Measurements from ENCODE around the gene ATP7A.
"Not testable (repeated sequence)": the region's sequence is repeated elsewhere in the genome, so short reads cannot be mapped to it uniquely, and the experiment has no call there.

The ATP7A gene

GRCh38 chrX:78037881-78038280, 127.4 kb downstream of the ATP7A start:
- DNase-seq (ENCODE audit: low read depth) = no peak

GRCh38 chrX:78042601-78043000, 132.1 kb downstream of the ATP7A start:
- DNase-seq (ENCODE audit: low read depth) = no peak

GRCh38 chrX:78046362-78046761, 135.9 kb downstream of the ATP7A start:
- no peak for DNase-seq (ENCODE audit: low read depth)

- DNase-seq (ENCODE audit: low read depth) = no peak
Measured at GRCh38 chrX:78048052-78048451, 137.6 kb downstream of the ATP7A start.

- no peak for DNase-seq (ENCODE audit: low read depth)
Measured at GRCh38 chrX:78063687-78064086, 153.2 kb downstream of the ATP7A start.

- no peak for DNase-seq (ENCODE audit: low read depth)
Measured at GRCh38 chrX:78064152-78064551, 153.7 kb downstream of the ATP7A start.

GRCh38 chrX:78064698-78065601, 154.5 kb downstream of the ATP7A start:
- not testable (repeated sequence) for DNase-seq (ENCODE audit: low read depth)

GRCh38 chrX:78066110-78066509, 155.6 kb downstream of the ATP7A start:
- no peak for DNase-seq (ENCODE audit: low read depth)

- no peak for DNase-seq (ENCODE audit: low read depth)
Measured at GRCh38 chrX:78071331-78071730, 160.8 kb downstream of the ATP7A start.

GRCh38 chrX:78073147-78074077, 162.9 kb downstream of the ATP7A start:
- not testable (repeated sequence) for DNase-seq (ENCODE audit: low read depth)

- DNase-seq (ENCODE audit: low read depth) = no peak
Measured at GRCh38 chrX:78074088-78074487, 163.6 kb downstream of the ATP7A start.

GRCh38 chrX:78075787-78076389, 165.4 kb downstream of the ATP7A start:
- DNase-seq (ENCODE audit: low read depth) = no peak

GRCh38 chrX:78081413-78081812, 170.9 kb downstream of the ATP7A start:
- not testable (repeated sequence) for DNase-seq (ENCODE audit: low read depth)

- DNase-seq (ENCODE audit: low read depth) = no peak
Measured at GRCh38 chrX:78092296-78092695, 181.8 kb downstream of the ATP7A start.

- no peak for DNase-seq (ENCODE audit: low read depth)
Measured at GRCh38 chrX:78098108-78098507, 187.6 kb downstream of the ATP7A start.

Data from stimulated activated CD8-positive, alpha-beta memory T cell treated with anti-CD3 and anti-CD28 coated beads, Interleukin-7, amount 100 ng/mL, for 24 hours (primary cell).